Activated T-helper 17 cell treated with anti-CD3 and anti-CD28 coated beads, Interleukin-2, amount 50 U/mL, for 72 hours (primary cell): ENCODE measurements around the gene LRPAP1. TPM values are rescaled to one million over a fixed set of nuclear protein-coding genes. Genes with fewer than 3 reads are reported as not detected.
"Not testable (repeated sequence)": the region's sequence is repeated elsewhere in the genome, so short reads cannot be mapped to it uniquely, and the experiment has no call there.

Source experiments
- ATAC-seq: fragments of 150-1000 bp; cut with Tn5 transposase; replicated peaks from 2 replicates; pipeline ENCODE4 v1.10.0; 2021; ENCODE audit warnings: mild to moderate bottlenecking, moderate library complexity
- H3K27ac Mint-ChIP-seq: one replicate; pipeline ENCODE4 v1.8.0; 2022; ENCODE audit warnings: mixed read lengths
- H3K27me3 Mint-ChIP-seq: one replicate; pipeline ENCODE4 v1.8.0; 2022; ENCODE audit warnings: mixed read lengths
- H3K36me3 Mint-ChIP-seq: one replicate; pipeline ENCODE4 v1.8.0; 2022; ENCODE audit warnings: low read depth, mild to moderate bottlenecking, mixed read lengths
- H3K4me1 Mint-ChIP-seq: one replicate; pipeline ENCODE4 v1.8.0; 2022; ENCODE audit warnings: mixed read lengths
- H3K4me3 Mint-ChIP-seq: one replicate; pipeline ENCODE4 v1.8.0; 2022; ENCODE audit warnings: mild to moderate bottlenecking, mixed read lengths
- H3K9me3 Mint-ChIP-seq: one replicate; pipeline ENCODE4 v1.8.0; 2022; ENCODE audit warnings: mixed read lengths
- total RNA-seq, 2 donors: library from RNA; stranded (reverse); gene quantifications; one replicate each; pipeline ENCODE4 v1.2.3, GENCODE V29; 2022

Gene LRPAP1
- 10 to 100 TPM; 46.9 to 67.5 TPM for total RNA-seq

- Mint-ChIP-seq H3K9me3 (no peaks in the 10 kb centered on the region), H3K27ac (peak within 1 kb of the TSS; percentile 96), H3K4me1 (peaks cover 10% of the 10 kb centered on the region), H3K4me3 (peak within 1 kb of the TSS; percentile 94), H3K36me3 (peaks cover 10% of the 10 kb centered on the region), H3K27me3 (peaks cover 4% of the 10 kb centered on the region)
- ATAC-seq, result peak; percentile 96
Measured at GRCh38 chr4:3531879-3532750, at the start of gene LRPAP1. LRPAP1 (minus strand) TSS chr4:3532422; CDS start chr4:3532412, 10 bp downstream.

GRCh38 chr4:3581334-3582090 lies 49.3 kb upstream of the LRPAP1 start:
- not testable (repeated sequence) for H3K4me1 Mint-ChIP-seq, H3K9me3 Mint-ChIP-seq, ATAC-seq, H3K4me3 Mint-ChIP-seq, H3K27ac Mint-ChIP-seq, H3K36me3 Mint-ChIP-seq
- peaks cover 30% of the 10 kb centered on the region for H3K27me3 Mint-ChIP-seq

GRCh38 chr4:3580859-3581258 lies 48.6 kb upstream of the LRPAP1 start:
- H3K9me3 Mint-ChIP-seq, H3K4me3 Mint-ChIP-seq, ATAC-seq, H3K4me1 Mint-ChIP-seq, H3K36me3 Mint-ChIP-seq, H3K27ac Mint-ChIP-seq: not testable (repeated sequence)
- peaks cover 30% of the 10 kb centered on the region for H3K27me3 Mint-ChIP-seq

GRCh38 chr4:3578527-3579144 lies 46.4 kb upstream of the LRPAP1 start:
- not testable (repeated sequence) for ATAC-seq, H3K9me3 Mint-ChIP-seq, H3K4me3 Mint-ChIP-seq, H3K4me1 Mint-ChIP-seq, H3K27ac Mint-ChIP-seq, H3K36me3 Mint-ChIP-seq
- peaks cover 28% of the 10 kb centered on the region for H3K27me3 Mint-ChIP-seq

- H3K27me3 Mint-ChIP-seq, result peaks cover 24% of the 10 kb centered on the region
- ATAC-seq, H3K36me3 Mint-ChIP-seq, H3K4me1 Mint-ChIP-seq, H3K4me3 Mint-ChIP-seq, H3K27ac Mint-ChIP-seq, H3K9me3 Mint-ChIP-seq: not testable (repeated sequence)
Measured at GRCh38 chr4:3578052-3578451, 45.8 kb upstream of the LRPAP1 start.

GRCh38 chr4:3577208-3577892 lies 45.1 kb upstream of the LRPAP1 start:
- H3K9me3 Mint-ChIP-seq, H3K36me3 Mint-ChIP-seq, H3K27ac Mint-ChIP-seq, ATAC-seq, H3K4me3 Mint-ChIP-seq, H3K4me1 Mint-ChIP-seq: not testable (repeated sequence)
- H3K27me3 Mint-ChIP-seq, result peaks cover 21% of the 10 kb centered on the region

GRCh38 chr4:3576533-3577207 lies 44.4 kb upstream of the LRPAP1 start:
- H3K27me3 Mint-ChIP-seq, result peaks cover 19% of the 10 kb centered on the region
- not testable (repeated sequence) for H3K27ac Mint-ChIP-seq, ATAC-seq, H3K36me3 Mint-ChIP-seq, H3K4me1 Mint-ChIP-seq, H3K9me3 Mint-ChIP-seq, H3K4me3 Mint-ChIP-seq

GRCh38 chr4:3575426-3576369 lies 43.5 kb upstream of the LRPAP1 start:
- not testable (repeated sequence) for H3K9me3 Mint-ChIP-seq, H3K36me3 Mint-ChIP-seq, ATAC-seq, H3K4me1 Mint-ChIP-seq, H3K4me3 Mint-ChIP-seq, H3K27ac Mint-ChIP-seq
- peaks cover 18% of the 10 kb centered on the region for H3K27me3 Mint-ChIP-seq

GRCh38 chr4:3574865-3575264 lies 42.6 kb upstream of the LRPAP1 start:
- not testable (repeated sequence) for H3K4me3 Mint-ChIP-seq, ATAC-seq, H3K9me3 Mint-ChIP-seq, H3K27ac Mint-ChIP-seq, H3K4me1 Mint-ChIP-seq, H3K36me3 Mint-ChIP-seq
- H3K27me3 Mint-ChIP-seq, result peaks cover 11% of the 10 kb centered on the region

- ATAC-seq, H3K27ac Mint-ChIP-seq, H3K4me1 Mint-ChIP-seq, H3K4me3 Mint-ChIP-seq, H3K36me3 Mint-ChIP-seq, H3K9me3 Mint-ChIP-seq: not testable (repeated sequence)
- peaks cover 11% of the 10 kb centered on the region for H3K27me3 Mint-ChIP-seq
Measured at GRCh38 chr4:3574346-3574745, 42.1 kb upstream of the LRPAP1 start.

GRCh38 chr4:3573131-3573530 lies 40.9 kb upstream of the LRPAP1 start:
- Mint-ChIP-seq H3K27ac (no peak overlapping the region), H3K4me1 (no peaks in the 10 kb centered on the region), H3K36me3 (no peaks in the 10 kb centered on the region), H3K4me3 (no peak overlapping the region), H3K27me3 (peaks cover 4% of the 10 kb centered on the region), H3K9me3 (no peaks in the 10 kb centered on the region)
- ATAC-seq, result no peak

- H3K4me1 Mint-ChIP-seq, result no peaks in the 10 kb centered on the region
- no peaks in the 10 kb centered on the region for H3K36me3 Mint-ChIP-seq
- no peak overlapping the region for H3K4me3 Mint-ChIP-seq
- no peaks in the 10 kb centered on the region for H3K27me3 Mint-ChIP-seq
- no peaks in the 10 kb centered on the region for H3K9me3 Mint-ChIP-seq
- no peak overlapping the region for H3K27ac Mint-ChIP-seq
- ATAC-seq, result no peak
Measured at GRCh38 chr4:3572363-3572762, 40.1 kb upstream of the LRPAP1 start.

GRCh38 chr4:3571921-3572320 lies 39.7 kb upstream of the LRPAP1 start:
- ATAC-seq, result no peak
- no peaks in the 10 kb centered on the region for H3K9me3 Mint-ChIP-seq
- no peaks in the 10 kb centered on the region for H3K27me3 Mint-ChIP-seq

More at GRCh38 chr4:3571921-3572320, 39.7 kb upstream of the LRPAP1 start:
- H3K36me3 Mint-ChIP-seq, result no peaks in the 10 kb centered on the region
- no peaks in the 10 kb centered on the region for H3K4me1 Mint-ChIP-seq
- H3K27ac Mint-ChIP-seq, result no peak overlapping the region
- H3K4me3 Mint-ChIP-seq, result no peak overlapping the region
